AG04450 (cell line): ENCODE measurements around the gene CCL4. TPM values are rescaled to one million over a fixed set of nuclear protein-coding genes. Genes with fewer than 3 reads are reported as not detected.

Experiments used
- CTCF ChIA-PET: fragments of 300-600, 350-600 bp; formaldehyde crosslinking; extraction: SDS; loops from one replicate; lab custom pipeline; 2022; ENCODE audit warnings: antibody characterized with exemption, inconsistent platforms; lab: Charles Lee
- POLR2A ChIA-PET: fragments of 350-600 bp; formaldehyde crosslinking; extraction: SDS; loops from one replicate; lab custom pipeline; 2021; ENCODE audit warnings: antibody characterized with exemption, inconsistent platforms; lab: Yijun Ruan, JAX
- DNase-seq: peaks from one replicate; pipeline ENCODE4 v3.0.0-alpha.2; 2011; ENCODE audit warnings: low read depth, low spot score
- H3K27ac ChIP-seq: one replicate; pipeline ENCODE4 v1.5.1; 2012; ENCODE audit warnings: low read depth, low read length, control low read depth
- H3K27me3 ChIP-seq: one replicate; pipeline ENCODE4 v1.6.0; 2012; ENCODE audit warnings: low read length; ENCODE audit not compliant: control insufficient read depth, insufficient read depth
- H3K4me3 ChIP-seq: 2 replicates; pipeline ENCODE4 v1.5.1; 2011; ENCODE audit warnings: mild to moderate bottlenecking, low read depth, low read length, control low read depth
- H3K9me3 ChIP-seq: 2 replicates; pipeline ENCODE4 v1.5.1; 2012; ENCODE audit warnings: low read length; ENCODE audit not compliant: control insufficient read depth, insufficient read depth
- CTCF ChIP-seq: IDR thresholded peaks from 2 replicates; pipeline ENCODE4 v1.5.1; 2011; ENCODE audit warnings: low read depth, low read length, control low read depth, inconsistent platforms
- polyA plus RNA-seq: library from polyadenylated mRNA; depleted of rRNA; stranded (reverse); fragments of >200 nt; gene quantifications from 2 replicates; pipeline ENCODE4 v1.2.3, GENCODE V29; 2011

CCL4 gene
- polyA plus RNA-seq, 1 experiment, result not detected

GRCh38 chr17:36133602-36134236, 30.1 kb downstream of the CCL4 start:
- Histone ChIP-seq H3K4me3 (no peak overlapping the region), H3K9me3 (no peaks in the 10 kb centered on the region), H3K27ac (no peak overlapping the region), H3K27me3 (no peaks in the 10 kb centered on the region)
- ChIA-PET POLR2A (no interaction called here), CTCF (interaction anchor here (0.5 to 3.2 kb wide), 3 partner anchors 13 to 655 kb away, joined by 4 to 36 read pairs (median 10); no protein-coding TSS in a partner anchor)
- TF ChIP-seq CTCF, result no peak
- DNase-seq, result no peak

- ChIA-PET POLR2A (no interaction called here), CTCF (interaction anchor here (1.0 kb wide), 1 partner anchor 13 kb away, joined by 3 read pairs; no protein-coding TSS in a partner anchor)
- DNase-seq, result no peak
- Histone ChIP-seq H3K27me3 (no peaks in the 10 kb centered on the region), H3K9me3 (no peaks in the 10 kb centered on the region), H3K4me3 (no peak overlapping the region), H3K27ac (no peak overlapping the region)
- TF ChIP-seq CTCF, result no peak
Observed at GRCh38 chr17:36135465-36135864, 31.8 kb downstream of the CCL4 start.

- Histone ChIP-seq H3K9me3 (no peaks in the 10 kb centered on the region), H3K27ac (no peak overlapping the region), H3K27me3 (no peaks in the 10 kb centered on the region), H3K4me3 (no peak overlapping the region)
- DNase-seq, result no peak
- TF ChIP-seq CTCF, result no peak
- ChIA-PET POLR2A (no interaction called here), CTCF (interaction anchor here (1.0 kb wide), 1 partner anchor 12 kb away, joined by 3 read pairs; no protein-coding TSS in a partner anchor)
Observed at GRCh38 chr17:36136036-36136435, 32.4 kb downstream of the CCL4 start.

- ChIA-PET CTCF (interaction anchor here (1.0 kb wide), 1 partner anchor 12 kb away, joined by 3 read pairs; no protein-coding TSS in a partner anchor), POLR2A (no interaction called here)
- Histone ChIP-seq H3K27me3 (no peaks in the 10 kb centered on the region), H3K27ac (no peak overlapping the region), H3K9me3 (no peaks in the 10 kb centered on the region), H3K4me3 (no peak overlapping the region)
- no peak for TF ChIP-seq CTCF
- no peak for DNase-seq
Observed at GRCh38 chr17:36136439-36136838, 32.8 kb downstream of the CCL4 start.

GRCh38 chr17:36142235-36142634, 38.6 kb downstream of the CCL4 start:
- Histone ChIP-seq H3K4me3 (no peak overlapping the region), H3K27me3 (peaks cover 2% of the 10 kb centered on the region), H3K9me3 (no peaks in the 10 kb centered on the region), H3K27ac (no peak overlapping the region)
- TF ChIP-seq CTCF, result no peak
- ChIA-PET CTCF (interaction anchor here (0.6 to 1.3 kb wide), 2 partner anchors 10 to 1163 kb away, joined by 3 to 4 read pairs; no protein-coding TSS in a partner anchor), POLR2A (no interaction called here)
- no peak for DNase-seq
